T-helper 17 cell (primary cell): ENCODE results near the gene SRF. TPM values are rescaled to one million over a fixed set of nuclear protein-coding genes. Genes with fewer than 3 reads are reported as not detected.

Experiments used
- ATAC-seq: fragments of 150-1000 bp; cut with Tn5 transposase; 2 replicates; pipeline ENCODE4 v1.10.0; 2021; ENCODE audit warnings: mild to moderate bottlenecking, moderate library complexity
- DNase-seq, 3 donors: peaks; one replicate each; pipeline versions ENCODE4 v3.0.0 to v3.0.0-alpha.2; 2020 to 2021
- H3K9me3 ChIP-seq: one replicate; pipeline ENCODE4 v1.7.0; 2013; ENCODE audit warnings: low read length, mild to moderate bottlenecking; ENCODE audit not compliant: control insufficient read depth, poor library complexity, severe bottlenecking
- H3K27ac Mint-ChIP-seq: one replicate; pipeline ENCODE4 v1.8.0; 2022; ENCODE audit warnings: mild to moderate bottlenecking, moderate library complexity, mixed read lengths
- H3K27me3 Mint-ChIP-seq: one replicate; pipeline ENCODE4 v1.8.0; 2022; ENCODE audit warnings: mixed read lengths
- H3K36me3 Mint-ChIP-seq: one replicate; pipeline ENCODE4 v1.8.0; 2022; ENCODE audit warnings: low read depth, mixed read lengths
- H3K4me1 Mint-ChIP-seq: one replicate; pipeline ENCODE4 v1.8.0; 2022; ENCODE audit warnings: mild to moderate bottlenecking, mixed read lengths
- H3K4me3 Mint-ChIP-seq: one replicate; pipeline ENCODE4 v1.8.0; 2022; ENCODE audit warnings: mild to moderate bottlenecking, moderate library complexity, mixed read lengths
- total RNA-seq, 4 donors: library from RNA in 2 of 4; stranded (reverse) in 2 of 4; gene quantifications; one replicate each; pipeline ENCODE4 v1.2.3 and lab custom pipeline; 2022 to 2026

SRF gene
- total RNA-seq, 2 donors from 2014 or later, result 26.3 to 27.9 TPM

GRCh38 chr6:43170417-43170930, 595 bp upstream of the SRF start:
- DNase-seq (no peak), ATAC-seq (no peak)
- Mint-ChIP-seq H3K4me3 (peak overlapping the region; percentile 99), H3K4me1 (peaks cover 34% of the 10 kb centered on the region), H3K36me3 (peaks cover 2% of the 10 kb centered on the region), H3K27ac (peak overlapping the region; percentile 97), H3K27me3 (no peaks in the 10 kb centered on the region)
- H3K9me3 ChIP-seq, result no peaks in the 10 kb centered on the region

GRCh38 chr6:43171707-43172103, 636 bp downstream of the SRF start:
- Mint-ChIP-seq H3K36me3 (peaks cover 2% of the 10 kb centered on the region), H3K4me1 (peaks cover 37% of the 10 kb centered on the region), H3K27me3 (no peaks in the 10 kb centered on the region), H3K27ac (peak overlapping the region; percentile 96), H3K4me3 (peak overlapping the region; percentile 99)
- H3K9me3 ChIP-seq, result no peaks in the 10 kb centered on the region
- DNase-seq (peak; percentile 31 to 37 (median 35)), ATAC-seq (no peak)

GRCh38 chr6:43172104-43173007, 1.3 kb downstream of the SRF start:
- Mint-ChIP-seq H3K4me1 (peaks cover 37% of the 10 kb centered on the region), H3K36me3 (peaks cover 2% of the 10 kb centered on the region), H3K27ac (peak overlapping the region; percentile 96), H3K27me3 (no peaks in the 10 kb centered on the region), H3K4me3 (peak overlapping the region; percentile 99)
- H3K9me3 ChIP-seq, result no peaks in the 10 kb centered on the region
- DNase-seq (peak; percentile 27 to 54 (median 53)), ATAC-seq (no peak)

- H3K4me3 Mint-ChIP-seq, result peak overlapping the region; percentile 99
- H3K27me3 Mint-ChIP-seq, result no peaks in the 10 kb centered on the region
- peak overlapping the region; percentile 96 for H3K27ac Mint-ChIP-seq
- peaks cover 2% of the 10 kb centered on the region for H3K36me3 Mint-ChIP-seq
- H3K9me3 ChIP-seq, result no peaks in the 10 kb centered on the region
- DNase-seq (no peak), ATAC-seq (no peak)
- H3K4me1 Mint-ChIP-seq, result peaks cover 37% of the 10 kb centered on the region
These were observed 2.7 kb downstream of the SRF start for GRCh38 chr6:43173591-43174262.

DNA sequence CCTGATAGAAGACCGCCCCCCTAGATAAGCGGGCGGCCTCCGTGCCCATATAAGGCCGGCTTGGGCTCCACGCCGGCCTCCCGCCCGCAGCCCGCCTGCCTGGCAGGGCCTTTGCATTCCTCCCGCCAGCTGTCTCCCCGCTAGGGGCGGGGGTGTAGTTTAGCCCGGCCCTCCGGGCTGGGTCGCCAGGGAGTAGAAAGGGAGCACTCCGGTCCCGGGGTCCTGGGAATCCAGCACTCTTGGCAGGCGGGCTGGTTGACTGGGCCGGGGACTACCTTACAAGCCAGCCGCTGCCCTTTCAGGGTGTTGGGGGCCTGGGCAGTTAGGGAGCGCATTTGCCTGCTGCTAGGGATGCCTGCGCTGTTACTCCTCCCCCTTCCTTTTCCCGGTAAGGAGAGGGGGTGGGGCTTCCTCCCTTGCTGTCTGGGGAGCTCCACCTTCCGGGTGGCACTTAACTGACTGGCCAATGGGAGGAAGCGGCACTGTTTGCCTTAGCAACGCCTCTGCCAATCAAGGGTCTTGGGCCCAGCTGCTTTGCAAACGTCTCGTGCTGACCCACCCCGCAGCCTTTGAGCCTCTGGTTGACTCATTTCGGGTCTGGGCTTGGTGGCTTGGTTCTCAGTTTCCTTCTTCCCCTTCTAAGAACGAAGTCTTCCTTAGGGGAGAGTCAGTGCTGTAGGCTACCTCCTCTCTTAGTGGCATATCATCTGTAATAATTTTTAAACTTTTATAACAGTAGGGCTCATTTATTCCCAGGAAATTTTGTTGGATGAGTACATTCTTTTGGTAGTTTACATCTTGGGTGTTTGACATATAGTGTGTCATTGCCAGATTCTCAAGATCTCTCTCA, 3.4 kb downstream of the SRF start:
- peak overlapping the region; percentile 96 for H3K27ac Mint-ChIP-seq

GRCh38 chr6:43175676-43176422, 4.8 kb downstream of the SRF start:
- H3K36me3 Mint-ChIP-seq, result peaks cover 1% of the 10 kb centered on the region
- no peak overlapping the region for H3K4me3 Mint-ChIP-seq
- H3K4me1 Mint-ChIP-seq, result peaks cover 31% of the 10 kb centered on the region
- DNase-seq (no peak), ATAC-seq (no peak)
- no peaks in the 10 kb centered on the region for H3K27me3 Mint-ChIP-seq
- H3K27ac Mint-ChIP-seq, result peak overlapping the region; percentile 96
- no peaks in the 10 kb centered on the region for H3K9me3 ChIP-seq

More for the DNA sequence above, 3.4 kb downstream of the SRF start:
- no peaks in the 10 kb centered on the region for H3K9me3 ChIP-seq
- Mint-ChIP-seq H3K4me3 (peak overlapping the region; percentile 67), H3K27me3 (no peaks in the 10 kb centered on the region), H3K4me1 (peaks cover 37% of the 10 kb centered on the region), H3K36me3 (peaks cover 2% of the 10 kb centered on the region)
- DNase-seq (peak; percentile 81 to 90 (median 83)), ATAC-seq (peak; percentile 71)

DNA sequence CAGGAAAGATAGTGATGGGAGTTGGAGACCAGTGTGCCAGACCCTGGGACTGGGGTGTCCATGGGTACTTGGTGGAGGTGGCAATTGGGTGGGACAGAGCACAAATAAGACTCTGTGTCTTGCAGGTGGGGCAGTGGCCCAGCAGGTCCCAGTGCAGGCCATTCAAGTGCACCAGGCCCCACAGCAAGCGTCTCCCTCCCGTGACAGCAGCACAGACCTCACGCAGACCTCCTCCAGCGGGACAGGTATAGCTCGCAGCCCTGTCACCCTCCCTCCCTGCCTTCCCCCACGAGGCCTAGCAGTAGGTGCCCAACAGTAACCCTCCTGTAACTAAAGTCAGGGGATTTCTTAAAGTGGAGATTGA, 5.3 kb downstream of the SRF start:
- ATAC-seq, result no peak
- Mint-ChIP-seq H3K36me3 (no peaks in the 10 kb centered on the region), H3K4me1 (peaks cover 33% of the 10 kb centered on the region), H3K27me3 (no peaks in the 10 kb centered on the region), H3K4me3 (no peak overlapping the region), H3K27ac (no peak overlapping the region)
- DNase-seq, result no peak
- H3K9me3 ChIP-seq, result no peaks in the 10 kb centered on the region

- Mint-ChIP-seq H3K4me1 (peaks cover 35% of the 10 kb centered on the region), H3K27ac (peak overlapping the region; percentile 9), H3K4me3 (no peak overlapping the region), H3K27me3 (no peaks in the 10 kb centered on the region), H3K36me3 (no peaks in the 10 kb centered on the region)
- DNase-seq (no peak), ATAC-seq (no peak)
- H3K9me3 ChIP-seq, result no peaks in the 10 kb centered on the region
These were observed 7.1 kb downstream of the SRF start for GRCh38 chr6:43178150-43178549.

GRCh38 chr6:43178951-43179830, 8.1 kb downstream of the SRF start:
- no peaks in the 10 kb centered on the region for H3K27me3 Mint-ChIP-seq
- H3K9me3 ChIP-seq, result no peaks in the 10 kb centered on the region
- H3K4me3 Mint-ChIP-seq, result peak overlapping the region; percentile 58
- ATAC-seq, result no peak
- peaks cover 35% of the 10 kb centered on the region for H3K4me1 Mint-ChIP-seq
- peaks cover 8% of the 10 kb centered on the region for H3K36me3 Mint-ChIP-seq
- H3K27ac Mint-ChIP-seq, result peak overlapping the region; percentile 16
- DNase-seq, result no peak

DNA sequence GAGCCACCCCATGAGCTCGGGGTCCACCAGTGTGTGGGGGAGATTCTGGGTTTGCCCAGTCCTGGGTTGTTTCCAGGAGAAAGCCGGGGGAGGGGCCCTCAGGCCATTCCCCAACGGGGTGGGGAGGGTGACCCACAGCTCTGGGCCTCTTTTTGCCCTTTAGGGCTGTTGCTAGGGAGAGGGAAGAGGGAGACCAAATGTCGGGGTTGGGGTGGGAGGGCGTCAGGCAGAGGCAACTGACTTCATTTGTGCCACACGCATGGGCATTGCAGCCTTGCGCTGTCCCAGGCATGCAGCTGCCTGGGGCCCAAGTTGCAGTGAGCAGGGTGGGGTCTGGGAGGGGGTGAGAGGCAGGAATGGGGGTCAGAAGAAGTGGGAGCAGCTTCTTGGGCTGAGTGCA, 9.0 kb downstream of the SRF start:
- ATAC-seq (no peak), DNase-seq (no peak)
- no peaks in the 10 kb centered on the region for H3K9me3 ChIP-seq
- peaks cover 37% of the 10 kb centered on the region for H3K4me1 Mint-ChIP-seq
- H3K27ac Mint-ChIP-seq, result peak overlapping the region; percentile 16
- H3K27me3 Mint-ChIP-seq, result no peaks in the 10 kb centered on the region
- H3K36me3 Mint-ChIP-seq, result peaks cover 9% of the 10 kb centered on the region
- H3K4me3 Mint-ChIP-seq, result no peak overlapping the region

GRCh38 chr6:43180985-43181384, 9.9 kb downstream of the SRF start:
- H3K9me3 ChIP-seq, result no peaks in the 10 kb centered on the region
- Mint-ChIP-seq H3K4me1 (peaks cover 42% of the 10 kb centered on the region), H3K27ac (peak overlapping the region; percentile 92), H3K36me3 (peaks cover 12% of the 10 kb centered on the region), H3K4me3 (peak overlapping the region; percentile 79), H3K27me3 (no peaks in the 10 kb centered on the region)
- ATAC-seq, result no peak
- DNase-seq, result no peak

GRCh38 chr6:43181621-43181941, 10.5 kb downstream of the SRF start:
- peaks cover 41% of the 10 kb centered on the region for H3K4me1 Mint-ChIP-seq
- H3K4me3 Mint-ChIP-seq, result peak overlapping the region; percentile 96
- no peaks in the 10 kb centered on the region for H3K9me3 ChIP-seq
- ATAC-seq (no peak), DNase-seq (no peak)
- H3K27me3 Mint-ChIP-seq, result no peaks in the 10 kb centered on the region
- peak overlapping the region; percentile 92 for H3K27ac Mint-ChIP-seq
- H3K36me3 Mint-ChIP-seq, result peaks cover 12% of the 10 kb centered on the region
